H1 (cell line): Measurements from ENCODE around the gene MVP. TPM values are rescaled to one million over a fixed set of nuclear protein-coding genes. Genes with fewer than 3 reads are reported as not detected.

ENCODE experiments used
- BACH1 ChIP-seq: IDR thresholded peaks from 2 replicates; pipeline ENCODE4 v1.6.1; 2012; ENCODE audit warnings: low read length, improper control_type of control experiment
- CBX8 ChIP-seq: fragments of 300-800, 300-1000 bp; sonication (generic); IDR thresholded peaks from 2 replicates; pipeline ENCODE4 v1.7.1; 2016; ENCODE audit warnings: low read depth, low read length, borderline replicate concordance
- CEBPB ChIP-seq: IDR thresholded peaks from 2 replicates; pipeline ENCODE4 v1.6.1; 2012; ENCODE audit warnings: low read depth, low read length
- CHD1 ChIP-seq: IDR thresholded peaks from 2 replicates; pipeline ENCODE4 v1.6.1; 2012; ENCODE audit warnings: low read depth, low read length, improper control_type of control experiment
- CREB1 ChIP-seq: IDR thresholded peaks from 2 replicates; pipeline ENCODE4 v1.6.1; 2012; ENCODE audit warnings: inconsistent platforms
- CTBP2 ChIP-seq: IDR thresholded peaks from 2 replicates; pipeline ENCODE4 v1.7.0; 2011; ENCODE audit warnings: borderline replicate concordance, mild to moderate bottlenecking, moderate library complexity, mixed read lengths, low read length; ENCODE audit not compliant: insufficient read depth, insufficient read length
- E2F6 ChIP-seq: IDR thresholded peaks from 2 replicates; pipeline ENCODE4 v1.6.1; 2012; ENCODE audit warnings: inconsistent platforms
- JUN ChIP-seq: IDR thresholded peaks from 2 replicates; pipeline ENCODE4 v1.6.1; 2011; ENCODE audit warnings: low read depth, mild to moderate bottlenecking, improper control_type of control experiment, low read length
- JUND ChIP-seq: IDR thresholded peaks from 2 replicates; pipeline ENCODE4 v1.6.1; 2011; ENCODE audit warnings: mild to moderate bottlenecking, improper control_type of control experiment, low read length
- KDM1A ChIP-seq: fragments of 200-600, 300-600 bp; sonication (generic); IDR thresholded peaks from 2 replicates; pipeline ENCODE4 v1.7.1; 2016; ENCODE audit warnings: mild to moderate bottlenecking, low read length, borderline replicate concordance
- NANOG ChIP-seq: IDR thresholded peaks from 2 replicates; pipeline ENCODE4 v1.6.1; 2011; ENCODE audit warnings: low read length, low read depth, mild to moderate bottlenecking, inconsistent platforms; ENCODE audit not compliant: insufficient read depth, poor library complexity, severe bottlenecking
- PHF8 ChIP-seq: fragments of 200-600 bp; sonication (generic); conservative IDR thresholded peaks from 2 replicates; pipeline ENCODE4 v1.7.1; 2012; ENCODE audit warnings: low read depth, mild to moderate bottlenecking, inconsistent platforms, low read length, moderate library complexity
- RNF2 ChIP-seq: fragments of 200-900, 300-1000 bp; sonication (generic); IDR thresholded peaks from 2 replicates; pipeline ENCODE4 v1.7.1; 2016; ENCODE audit warnings: borderline replicate concordance, low read depth, mild to moderate bottlenecking, antibody characterized with exemption, low read length; ENCODE audit not compliant: poor library complexity, severe bottlenecking; ENCODE audit errors: missing control alignments
- SIN3A ChIP-seq, 2 experiments: IDR thresholded peaks in 1 of 2; conservative IDR thresholded peaks in 1 of 2; 2 replicates each; pipeline ENCODE4 v1.6.1; 2011 to 2012; ENCODE audit warnings: low read length in 2 of 2, improper control_type of control experiment in 1 of 2, low read depth in 1 of 2, mild to moderate bottlenecking in 1 of 2
- SP1 ChIP-seq: IDR thresholded peaks from 2 replicates; pipeline ENCODE4 v1.6.1; 2011; ENCODE audit warnings: low read depth, low read length
- TAF7 ChIP-seq: optimal IDR thresholded peaks from 2 replicates; pipeline ENCODE3; 2011; ENCODE audit warnings: low read depth, mild to moderate bottlenecking, inconsistent platforms, low read length, moderate library complexity, borderline replicate concordance
- TBP ChIP-seq: IDR thresholded peaks from 2 replicates; pipeline ENCODE4 v1.6.1; 2011; ENCODE audit warnings: low read depth, low read length, improper control_type of control experiment
- polyA plus RNA-seq, 7 experiments: library from polyadenylated mRNA; depleted of rRNA in 3 of 7; stranded (reverse) in 5 of 7; unstranded in 2 of 7; fragments of >200 nt in 5 of 7; fragments of 200-250 nt in 2 of 7; gene quantifications; 1 replicate in 5 of 7; 2 replicates in 1 of 7; 4 replicates in 1 of 7; pipeline versions ENCODE4 v1.2.1 to v1.2.3, GENCODE V29; 2011 to 2013; ENCODE audit warnings: missing spikeins in 2 of 7, mixed read lengths in 2 of 7
- total RNA-seq: library from RNA; stranded (reverse); fragmentation: NEBNext Ultra II Directional; extraction: Animal tissue kit (Norgen Biotek cat#: 25700); gene quantifications from 2 replicates; pipeline ENCODE4 v1.2.1, GENCODE V29; 2021
- TF ChIP-seq, protein P1 (sequence below): IDR thresholded peaks from 2 replicates; pipeline ENCODE4 v1.6.1; 2011; ENCODE audit warnings: low read length, improper control_type of control experiment
- TF ChIP-seq, protein P2 (sequence below): IDR thresholded peaks from 2 replicates; pipeline ENCODE4 v1.6.1; 2012; ENCODE audit warnings: inconsistent platforms

The MVP gene
- total and polyA plus RNA-seq, 2 of the 8 experiments (the other 6 are each of a cell fraction or from before 2014, with no cell fraction given): 1.9 TPM

DNA sequence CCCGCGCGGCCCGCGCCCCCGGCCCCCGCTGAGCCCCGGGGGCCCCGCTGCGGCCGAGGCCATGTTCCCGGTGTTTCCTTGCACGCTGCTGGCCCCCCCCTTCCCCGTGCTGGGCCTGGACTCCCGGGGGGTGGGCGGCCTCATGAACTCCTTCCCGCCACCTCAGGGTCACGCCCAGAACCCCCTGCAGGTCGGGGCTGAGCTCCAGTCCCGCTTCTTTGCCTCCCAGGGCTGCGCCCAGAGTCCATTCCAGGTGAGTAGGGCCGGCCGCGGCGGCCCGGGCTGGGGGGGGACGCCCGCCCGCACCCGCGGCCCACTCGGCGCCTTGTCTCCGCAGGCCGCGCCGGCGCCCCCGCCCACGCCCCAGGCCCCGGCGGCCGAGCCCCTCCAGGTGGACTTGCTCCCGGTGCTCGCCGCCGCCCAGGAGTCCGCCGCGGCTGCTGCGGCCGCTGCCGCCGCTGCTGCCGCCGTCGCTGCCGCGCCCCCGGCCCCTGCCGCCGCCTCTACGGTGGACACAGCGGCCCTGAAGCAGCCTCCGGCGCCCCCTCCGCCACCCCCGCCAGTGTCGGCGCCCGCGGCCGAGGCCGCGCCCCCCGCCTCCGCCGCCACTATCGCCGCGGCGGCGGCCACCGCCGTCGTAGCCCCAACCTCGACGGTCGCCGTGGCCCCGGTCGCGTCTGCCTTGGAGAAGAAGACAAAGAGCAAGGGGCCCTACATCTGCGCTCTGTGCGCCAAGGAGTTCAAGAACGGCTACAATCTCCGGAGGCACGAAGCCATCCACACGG is 13.4 kb upstream of the MVP start (continued):
- TF ChIP-seq, protein P1, sequence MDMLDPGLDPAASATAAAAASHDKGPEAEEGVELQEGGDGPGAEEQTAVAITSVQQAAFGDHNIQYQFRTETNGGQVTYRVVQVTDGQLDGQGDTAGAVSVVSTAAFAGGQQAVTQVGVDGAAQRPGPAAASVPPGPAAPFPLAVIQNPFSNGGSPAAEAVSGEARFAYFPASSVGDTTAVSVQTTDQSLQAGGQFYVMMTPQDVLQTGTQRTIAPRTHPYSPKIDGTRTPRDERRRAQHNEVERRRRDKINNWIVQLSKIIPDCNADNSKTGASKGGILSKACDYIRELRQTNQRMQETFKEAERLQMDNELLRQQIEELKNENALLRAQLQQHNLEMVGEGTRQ: no peak
- TF ChIP-seq SP1 (0 out of 2 replicates have a peak, but pooled peaks have one; percentile 24), CEBPB (no peak), CREB1 (no peak), PHF8 (no peak; the same call in 1 of the 2 replicates), RNF2 (no peak), JUN (no peak), JUND (no peak), KDM1A (no peak), NANOG (no peak), CTBP2 (no peak), E2F6 (peak; percentile 47; the same call in 1 of the 2 replicates), TBP (peak; percentile 16; the same call in 1 of the 2 replicates), CHD1 (no peak), BACH1 (no peak), SIN3A (conservative IDR thresholded peaks at IDR 0.05 in 1 of 2, IDR thresholded peaks at IDR 0.05 in 1 of 2; ENCODE audit: low read depth in 1 of 2, low read length in 2 of 2) (0 out of 4 replicates have a peak, but pooled peaks of 1 of the 2 experiments have one; percentile 22), CBX8 (no peak), TAF7 (peak; percentile 49)
- TF ChIP-seq, protein P2, sequence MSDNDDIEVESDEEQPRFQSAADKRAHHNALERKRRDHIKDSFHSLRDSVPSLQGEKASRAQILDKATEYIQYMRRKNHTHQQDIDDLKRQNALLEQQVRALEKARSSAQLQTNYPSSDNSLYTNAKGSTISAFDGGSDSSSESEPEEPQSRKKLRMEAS: peak; percentile 72
